ENCODE measurements around the gene CEP112. TPM values are rescaled to one million over a fixed set of nuclear protein-coding genes. Genes with fewer than 3 reads are reported as not detected.
"Not testable (repeated sequence)": the region's sequence is repeated elsewhere in the genome, so short reads cannot be mapped to it uniquely, and the experiment has no call there.

The CEP112 gene
- total RNA-seq, 1 donor from 2014 or later, result 10.8 TPM

- no peak for DNase-seq
Measured at GRCh38 chr17:65727832-65728231, 464.1 kb downstream of the CEP112 start.

GRCh38 chr17:65727246-65727645 is 464.7 kb downstream of the CEP112 start:
- no peak for DNase-seq

GRCh38 chr17:65723431-65724151 is 468.3 kb downstream of the CEP112 start:
- no peak for DNase-seq

GRCh38 chr17:65718601-65719000 is 473.3 kb downstream of the CEP112 start:
- no peak for DNase-seq

GRCh38 chr17:65712383-65713267 is 479.3 kb downstream of the CEP112 start:
- no peak for DNase-seq

- DNase-seq, result no peak
Measured at GRCh38 chr17:65711671-65712276, 480.2 kb downstream of the CEP112 start.

- no peak for DNase-seq
Measured at GRCh38 chr17:65707780-65708179, 484.2 kb downstream of the CEP112 start.

GRCh38 chr17:65704731-65705130 is 487.2 kb downstream of the CEP112 start:
- no peak for DNase-seq

GRCh38 chr17:65703891-65704290 is 488.0 kb downstream of the CEP112 start:
- no peak for DNase-seq

- DNase-seq, result no peak
Measured at GRCh38 chr17:65699459-65699858, 492.5 kb downstream of the CEP112 start.

- DNase-seq, result no peak
Measured at GRCh38 chr17:65698381-65699061, 493.4 kb downstream of the CEP112 start.

GRCh38 chr17:65697661-65698060 is 494.3 kb downstream of the CEP112 start:
- no peak for DNase-seq

- no peak for DNase-seq
Measured at GRCh38 chr17:65696739-65697394, 495.1 kb downstream of the CEP112 start.

- DNase-seq, result no peak
Measured at GRCh38 chr17:65694601-65695000, 497.3 kb downstream of the CEP112 start.

GRCh38 chr17:65690626-65691310 is 501.2 kb downstream of the CEP112 start:
- no peak for DNase-seq

GRCh38 chr17:65688307-65688706 is 503.6 kb downstream of the CEP112 start:
- no peak for DNase-seq

GRCh38 chr17:65685110-65685509 is 506.8 kb downstream of the CEP112 start:
- no peak for DNase-seq

- DNase-seq, result no peak
Measured at GRCh38 chr17:65684631-65685030, 507.3 kb downstream of the CEP112 start.

- DNase-seq, result no peak
Measured at GRCh38 chr17:65683428-65683827, 508.5 kb downstream of the CEP112 start.

GRCh38 chr17:65681763-65682162 is 510.2 kb downstream of the CEP112 start:
- DNase-seq, result not testable (repeated sequence)

- DNase-seq, result no peak
Measured at GRCh38 chr17:65679165-65679845, 512.6 kb downstream of the CEP112 start.

All from occipital lobe (tissue), 2 donors.